Epithelial cell of esophagus (primary cell): Measurements from ENCODE around the gene NECTIN4.
"Not testable (repeated sequence)": the region's sequence is repeated elsewhere in the genome, so short reads cannot be mapped to it uniquely, and the experiment has no call there.

ENCODE experiments used
- DNase-seq: peaks from one replicate; pipeline ENCODE4 v3.0.0; 2010; ENCODE audit warnings: low read depth
- H3K4me3 ChIP-seq: 2 replicates; pipeline ENCODE4 v1.5.1; 2011; ENCODE audit warnings: mild to moderate bottlenecking, low read length, control low read depth
- TF ChIP-seq, protein P1 (sequence below): IDR thresholded peaks from 2 replicates; pipeline ENCODE4 v1.5.1; 2011; ENCODE audit warnings: low read depth, mild to moderate bottlenecking, low read length, control low read depth, inconsistent platforms; ENCODE audit not compliant: insufficient read depth; ENCODE audit errors: missing control alignments

Gene NECTIN4

GRCh38 chr1:161038523-161039153 lies 50.7 kb downstream of the NECTIN4 start, which contains the start of gene TSTD1:
TSS of gene TSTD1 (minus strand) at chr1:161038964. CDS start at chr1:161038889, 75 bp downstream.
- TF ChIP-seq, protein P1, sequence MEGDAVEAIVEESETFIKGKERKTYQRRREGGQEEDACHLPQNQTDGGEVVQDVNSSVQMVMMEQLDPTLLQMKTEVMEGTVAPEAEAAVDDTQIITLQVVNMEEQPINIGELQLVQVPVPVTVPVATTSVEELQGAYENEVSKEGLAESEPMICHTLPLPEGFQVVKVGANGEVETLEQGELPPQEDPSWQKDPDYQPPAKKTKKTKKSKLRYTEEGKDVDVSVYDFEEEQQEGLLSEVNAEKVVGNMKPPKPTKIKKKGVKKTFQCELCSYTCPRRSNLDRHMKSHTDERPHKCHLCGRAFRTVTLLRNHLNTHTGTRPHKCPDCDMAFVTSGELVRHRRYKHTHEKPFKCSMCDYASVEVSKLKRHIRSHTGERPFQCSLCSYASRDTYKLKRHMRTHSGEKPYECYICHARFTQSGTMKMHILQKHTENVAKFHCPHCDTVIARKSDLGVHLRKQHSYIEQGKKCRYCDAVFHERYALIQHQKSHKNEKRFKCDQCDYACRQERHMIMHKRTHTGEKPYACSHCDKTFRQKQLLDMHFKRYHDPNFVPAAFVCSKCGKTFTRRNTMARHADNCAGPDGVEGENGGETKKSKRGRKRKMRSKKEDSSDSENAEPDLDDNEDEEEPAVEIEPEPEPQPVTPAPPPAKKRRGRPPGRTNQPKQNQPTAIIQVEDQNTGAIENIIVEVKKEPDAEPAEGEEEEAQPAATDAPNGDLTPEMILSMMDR, result no peak
- DNase-seq, result peak; percentile 79
- peak within 1 kb of the TSS; percentile 82 for H3K4me3 ChIP-seq

- peak overlapping the region; percentile 82 for H3K4me3 ChIP-seq
- TF ChIP-seq, protein P1, result no peak
- peak; percentile 61 for DNase-seq
Observed at GRCh38 chr1:161037661-161038522, 51.5 kb downstream of the NECTIN4 start.

GRCh38 chr1:161033751-161034150 lies 55.6 kb downstream of the NECTIN4 start:
- TF ChIP-seq, protein P1, result no peak

GRCh38 chr1:161032409-161032808 lies 56.9 kb downstream of the NECTIN4 start:
- DNase-seq, result no peak
- TF ChIP-seq, protein P1, result no peak
- H3K4me3 ChIP-seq, result no peak overlapping the region

More at GRCh38 chr1:161033751-161034150, 55.6 kb downstream of the NECTIN4 start:
- peak; percentile 91 for DNase-seq
- H3K4me3 ChIP-seq, result no peak overlapping the region

DNA sequence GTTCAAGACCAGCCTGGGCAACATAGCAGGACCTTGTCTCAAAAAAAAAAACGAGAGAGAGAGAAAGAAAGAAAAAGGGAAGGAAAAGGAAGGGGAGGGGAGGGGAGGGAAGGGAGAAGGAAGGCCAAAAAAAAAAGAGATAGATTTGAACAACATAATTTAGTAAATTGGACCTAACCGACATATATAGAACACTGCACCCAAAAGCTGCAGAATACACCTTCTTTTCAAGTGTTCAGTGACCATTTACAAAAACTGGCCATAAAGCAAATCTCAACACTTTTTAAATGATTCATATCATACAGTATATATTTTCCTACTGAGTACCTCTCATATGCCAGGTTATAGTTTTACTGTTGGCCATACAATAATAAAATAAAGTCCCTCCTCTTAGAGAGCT lies 57.5 kb downstream of the NECTIN4 start:
- no peak overlapping the region for H3K4me3 ChIP-seq
- TF ChIP-seq, protein P1, result no peak
- DNase-seq, result no peak

DNA sequence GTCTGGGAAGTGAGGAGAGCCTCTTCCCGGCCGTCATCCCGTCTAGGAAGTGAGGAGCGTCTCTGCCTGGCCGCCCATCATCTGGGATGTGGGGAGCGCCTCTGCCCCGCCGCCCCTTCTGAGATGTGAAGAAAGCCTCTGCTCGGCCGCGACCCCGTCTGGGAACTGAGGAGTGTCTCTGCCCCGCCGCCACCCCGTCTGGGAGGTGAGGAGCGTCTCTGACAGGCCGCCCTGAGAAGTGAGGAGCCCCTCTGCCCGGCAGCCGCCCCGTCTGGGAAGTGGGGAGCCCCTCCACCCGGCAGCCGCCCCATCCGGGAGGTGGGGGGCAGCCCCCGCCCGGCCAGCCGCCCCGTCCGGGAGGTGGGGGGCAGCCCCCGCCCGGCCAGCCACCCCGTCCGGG lies 59.9 kb downstream of the NECTIN4 start:
- DNase-seq, H3K4me3 ChIP-seq: not testable (repeated sequence)

DNA sequence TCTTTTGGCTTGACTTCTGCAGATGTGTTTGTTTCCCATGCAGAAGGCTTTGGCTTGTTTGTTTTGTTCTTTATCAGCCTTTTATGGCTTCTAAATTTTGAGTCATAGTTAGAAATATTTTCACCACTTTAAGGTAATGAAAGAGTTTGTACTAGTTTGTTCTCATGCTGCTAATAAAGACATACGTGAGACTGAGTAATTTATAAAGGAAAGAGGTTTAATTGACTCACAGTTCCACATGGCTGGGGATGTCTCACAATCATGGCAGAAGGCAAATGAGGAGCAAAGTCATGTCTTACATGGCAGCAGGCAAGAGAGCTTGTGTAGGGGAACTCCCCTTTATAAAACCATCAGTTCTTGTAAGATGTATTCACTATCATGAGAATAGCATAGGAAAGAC lies 62.4 kb downstream of the NECTIN4 start:
- not testable (repeated sequence) for H3K4me3 ChIP-seq, DNase-seq

GRCh38 chr1:161022432-161022831 lies 66.9 kb downstream of the NECTIN4 start:
- not testable (repeated sequence) for H3K4me3 ChIP-seq
- DNase-seq, result peak; percentile 79
